Upper lobe of left lung (tissue), 6 donors: ENCODE results near the gene PROB1. TPM values are rescaled to one million over a fixed set of nuclear protein-coding genes. Genes with fewer than 3 reads are reported as not detected.
"Not testable (repeated sequence)": the region's sequence is repeated elsewhere in the genome, so short reads cannot be mapped to it uniquely, and the experiment has no call there.

Source experiments
- ATAC-seq, 2 donors: fragments of 200-7000 bp; cut with Tn5 transposase; one replicate each; pipeline ENCODE4 v1.9.1; 2022; ENCODE audit warnings: mild to moderate bottlenecking in 2 of 2, moderate library complexity in 2 of 2; ENCODE audit not compliant: low FRiP score in 2 of 2
- DNase-seq, 2 donors: peaks; one replicate each; pipeline ENCODE4 v3.0.0-alpha.2; 2019 to 2020
- H3K27ac ChIP-seq, 4 donors: fragments of 200-600 bp; sonication (generic); one replicate each; pipeline ENCODE4 v1.5.1; 2016 to 2019
- H3K27me3 ChIP-seq, 4 donors: fragments of 200-600 bp; sonication (generic); one replicate each; pipeline ENCODE4 v1.5.1; 2017 to 2019
- H3K36me3 ChIP-seq, 4 donors: fragments of 200-600 bp; sonication (generic); one replicate each; pipeline ENCODE4 v1.5.1; 2016 to 2019
- H3K4me1 ChIP-seq, 4 donors: fragments of 200-600 bp; sonication (generic); one replicate each; pipeline ENCODE4 v1.5.1; 2018 to 2019
- H3K4me3 ChIP-seq, 4 donors: fragments of 200-600 bp; sonication (generic); one replicate each; pipeline ENCODE4 v1.5.1; 2017 to 2019; ENCODE audit warnings: mild to moderate bottlenecking in 2 of 4, moderate library complexity in 1 of 4
- H3K9me3 ChIP-seq, 4 donors: fragments of 200-600 bp; sonication (generic); one replicate each; pipeline ENCODE4 v1.5.1; 2018 to 2019
- EP300 ChIP-seq, 4 donors: sonication (generic); formaldehyde crosslinking; IDR thresholded peaks; one replicate each; pipeline ENCODE4 v1.5.1; 2017; ENCODE audit warnings: antibody characterized with exemption in 4 of 4, control low read depth in 2 of 4
- POLR2A ChIP-seq, 4 donors: fragments of 450-650 bp; IDR thresholded peaks; one replicate each; pipeline ENCODE4 v1.5.1; 2016 to 2017; ENCODE audit warnings: antibody characterized with exemption in 4 of 4, mild to moderate bottlenecking in 2 of 4
- POLR2AphosphoS5 ChIP-seq, 2 donors: sonication (generic); formaldehyde crosslinking; IDR thresholded peaks; one replicate each; pipeline ENCODE4 v1.5.1; 2017; ENCODE audit warnings: antibody characterized with exemption in 2 of 2
- WGBS, 2 donors: methylation state at CpG; one replicate each; pipeline ENCODE4 v1.1.5; 2017 to 2018; 5-methylcytosine and 5-hydroxymethylcytosine counted together
- total RNA-seq, 6 donors: library from RNA; depleted of rRNA in 4 of 6; stranded (reverse); fragments of >200 nt in 4 of 6; gene quantifications; one replicate each; pipeline versions ENCODE4 v1.1.0 to v1.2.1, GENCODE V29; 2016 to 2021
- TF ChIP-seq, protein P1 (sequence below), 6 experiments: fragments of 450-650 bp in 4 of 6; fragments of 200-600 bp in 2 of 6; sonication (generic) in 2 of 6; IDR thresholded peaks; one replicate each; pipeline ENCODE4 v1.5.1; 2016 to 2019; ENCODE audit warnings: antibody characterized with exemption in 6 of 6
- donor health status: DM: no; HTN: no; CAD: no; lungs with moderate emphysema.
- donor health status: DM: no; HTN: yes; CAD: no; lungs with severe emphysema.

Gene PROB1
- total RNA-seq, 6 donors from 2014 or later = 0.33 to 2.1 (median 0.95) TPM

DNA sequence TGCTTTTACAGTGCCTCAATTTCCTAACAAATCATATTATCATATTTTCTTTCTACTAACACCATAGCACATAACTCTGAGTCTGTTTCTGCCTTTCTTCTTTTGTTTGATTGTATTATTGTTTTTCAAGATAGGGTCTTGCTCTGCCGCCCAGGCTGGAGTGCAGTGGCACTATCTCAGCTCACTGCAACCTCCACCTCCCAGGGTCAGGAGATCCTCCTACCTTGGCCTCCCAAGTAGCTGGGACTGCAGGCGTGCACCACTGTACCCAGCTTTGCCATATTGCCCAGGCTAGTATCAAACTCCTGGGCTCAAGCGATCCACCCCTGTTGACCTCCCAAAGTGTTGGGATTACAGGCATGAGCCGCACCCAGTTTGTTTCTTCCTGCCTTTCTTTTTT lies 34.5 kb downstream of the PROB1 start:
- TF ChIP-seq, protein P1, sequence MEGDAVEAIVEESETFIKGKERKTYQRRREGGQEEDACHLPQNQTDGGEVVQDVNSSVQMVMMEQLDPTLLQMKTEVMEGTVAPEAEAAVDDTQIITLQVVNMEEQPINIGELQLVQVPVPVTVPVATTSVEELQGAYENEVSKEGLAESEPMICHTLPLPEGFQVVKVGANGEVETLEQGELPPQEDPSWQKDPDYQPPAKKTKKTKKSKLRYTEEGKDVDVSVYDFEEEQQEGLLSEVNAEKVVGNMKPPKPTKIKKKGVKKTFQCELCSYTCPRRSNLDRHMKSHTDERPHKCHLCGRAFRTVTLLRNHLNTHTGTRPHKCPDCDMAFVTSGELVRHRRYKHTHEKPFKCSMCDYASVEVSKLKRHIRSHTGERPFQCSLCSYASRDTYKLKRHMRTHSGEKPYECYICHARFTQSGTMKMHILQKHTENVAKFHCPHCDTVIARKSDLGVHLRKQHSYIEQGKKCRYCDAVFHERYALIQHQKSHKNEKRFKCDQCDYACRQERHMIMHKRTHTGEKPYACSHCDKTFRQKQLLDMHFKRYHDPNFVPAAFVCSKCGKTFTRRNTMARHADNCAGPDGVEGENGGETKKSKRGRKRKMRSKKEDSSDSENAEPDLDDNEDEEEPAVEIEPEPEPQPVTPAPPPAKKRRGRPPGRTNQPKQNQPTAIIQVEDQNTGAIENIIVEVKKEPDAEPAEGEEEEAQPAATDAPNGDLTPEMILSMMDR (IDR thresholded peaks at IDR 0.05) = no peak
- TF ChIP-seq POLR2AphosphoS5 (IDR thresholded peaks at IDR 0.05) (no peak), EP300 (IDR thresholded peaks at IDR 0.05) (no peak)
- Histone ChIP-seq H3K27ac (no peak overlapping the region), H3K9me3 (no peaks in the 10 kb centered on the region), H3K27me3 (no peaks in the 10 kb centered on the region), H3K36me3 (peaks cover 10 to 28% (median 15%) of the 10 kb centered on the region in 4 donors), H3K4me3 (no peak overlapping the region), H3K4me1 (peaks cover 0 to 10% (median 0%) of the 10 kb centered on the region in 4 donors)
- no peak for DNase-seq
- no peak for ATAC-seq
- 91 to 93% methylated on average over 4 of the region's 4 CpGs for WGBS, 2 donors

GRCh38 chr5:139358064-139358463 lies 36.8 kb downstream of the PROB1 start:
- no peaks in the 10 kb centered on the region for H3K9me3 ChIP-seq
- TF ChIP-seq POLR2A (IDR thresholded peaks at IDR 0.05) (no peak), EP300 (IDR thresholded peaks at IDR 0.05) (no peak), POLR2AphosphoS5 (IDR thresholded peaks at IDR 0.05) (no peak)
- TF ChIP-seq, protein P1 (IDR thresholded peaks at IDR 0.05) = no peak
- H3K4me3 ChIP-seq = no peak overlapping the region
- ATAC-seq (no peak), DNase-seq (no peak)
- peaks cover 0 to 14% (median 0%) of the 10 kb centered on the region in 4 donors for H3K36me3 ChIP-seq
- H3K4me1 ChIP-seq = peaks cover 0 to 10% (median 0%) of the 10 kb centered on the region in 4 donors
- H3K27ac ChIP-seq = no peak overlapping the region
- no peaks in the 10 kb centered on the region for H3K27me3 ChIP-seq

- ATAC-seq, H3K9me3 ChIP-seq, H3K27me3 ChIP-seq, DNase-seq, H3K27ac ChIP-seq, H3K4me3 ChIP-seq: not testable (repeated sequence)
- peaks cover 0 to 13% (median 0%) of the 10 kb centered on the region in 4 donors for H3K4me1 ChIP-seq
- H3K36me3 ChIP-seq = peaks cover 0 to 14% (median 0%) of the 10 kb centered on the region in 4 donors
- WGBS, 2 donors = 87 to 95% methylated on average over 8 of the region's 8 CpGs
Measured at GRCh38 chr5:139355900-139356299, 39.0 kb downstream of the PROB1 start.

DNA sequence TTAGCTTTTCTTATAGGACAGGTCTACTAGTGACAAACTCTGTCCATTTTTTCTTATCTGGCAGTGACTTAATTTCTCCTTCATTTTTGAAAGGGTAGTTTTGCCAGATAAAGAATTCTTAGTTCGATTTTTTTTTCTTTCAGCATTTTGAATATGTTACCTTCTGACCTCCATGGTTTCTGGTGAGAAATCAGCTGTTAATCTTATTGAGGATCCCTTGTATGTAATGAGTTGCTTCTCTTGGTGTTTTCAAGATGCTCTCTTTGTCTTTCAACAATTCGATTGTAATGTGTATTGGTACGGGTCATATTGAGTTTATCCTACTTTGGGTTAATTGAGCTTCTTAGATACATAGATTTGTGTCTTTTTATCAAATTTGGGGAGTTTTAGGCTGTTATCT lies 40.7 kb downstream of the PROB1 start:
- Histone ChIP-seq H3K27me3 (no peaks in the 10 kb centered on the region), H3K4me1 (peaks cover 0 to 17% (median 10%) of the 10 kb centered on the region in 4 donors), H3K4me3 (no peak overlapping the region), H3K36me3 (peaks cover 0 to 14% (median 0%) of the 10 kb centered on the region in 4 donors), H3K9me3 (no peaks in the 10 kb centered on the region), H3K27ac (no peak overlapping the region)
- TF ChIP-seq EP300 (IDR thresholded peaks at IDR 0.05) (no peak), POLR2A (IDR thresholded peaks at IDR 0.05) (no peak), POLR2AphosphoS5 (IDR thresholded peaks at IDR 0.05) (no peak)
- TF ChIP-seq, protein P1 (IDR thresholded peaks at IDR 0.05) = no peak
- ATAC-seq (no peak), DNase-seq (no peak)
- 93 to 98% methylated on average over 3 of the region's 3 CpGs for WGBS, 2 donors

GRCh38 chr5:139347863-139348262 lies 47.0 kb downstream of the PROB1 start:
- ATAC-seq, DNase-seq, H3K27ac ChIP-seq, H3K27me3 ChIP-seq, H3K4me3 ChIP-seq, H3K36me3 ChIP-seq, H3K9me3 ChIP-seq: not testable (repeated sequence)
- H3K4me1 ChIP-seq = peaks cover 22 to 54% (median 30%) of the 10 kb centered on the region in 4 donors
- 93 to 94% methylated on average over 9 of the region's 9 CpGs for WGBS, 2 donors

- H3K36me3 ChIP-seq, H3K9me3 ChIP-seq, H3K27me3 ChIP-seq, H3K4me3 ChIP-seq, DNase-seq, H3K27ac ChIP-seq, ATAC-seq: not testable (repeated sequence)
- 96 to 97% methylated on average over 8 of the region's 8 CpGs for WGBS, 2 donors
- peaks cover 31 to 65% (median 40%) of the 10 kb centered on the region in 4 donors for H3K4me1 ChIP-seq
Measured at GRCh38 chr5:139345442-139345841, 49.5 kb downstream of the PROB1 start.
